KMS-11 (cell line): ENCODE measurements around the gene ZNF423.

Experiments used
- H2AFZ ChIP-seq: fragments of 200-600 bp; sonication (generic); 2 replicates; pipeline ENCODE4 v1.6.1; 2016; ENCODE audit warnings: antibody characterized with exemption, mixed run types, low read depth
- H3K27ac ChIP-seq: fragments of 200-600 bp; sonication (generic); 2 replicates; pipeline ENCODE4 v1.6.1; 2016; ENCODE audit warnings: mild to moderate bottlenecking, mixed run types
- H3K27me3 ChIP-seq: fragments of 200-600 bp; sonication (generic); 2 replicates; pipeline ENCODE4 v1.6.1; 2017; ENCODE audit warnings: mild to moderate bottlenecking, low read depth, mixed run types, moderate library complexity; ENCODE audit not compliant: insufficient read depth
- H3K36me3 ChIP-seq: fragments of 200-600 bp; sonication (generic); 2 replicates; pipeline ENCODE4 v1.6.1; 2017; ENCODE audit warnings: mild to moderate bottlenecking, mixed run types; ENCODE audit not compliant: insufficient read depth
- H3K4me1 ChIP-seq: fragments of 200-600 bp; sonication (generic); 2 replicates; pipeline ENCODE4 v1.6.1; 2016; ENCODE audit warnings: mild to moderate bottlenecking, low read depth, mixed run types; ENCODE audit not compliant: poor library complexity, severe bottlenecking
- H3K4me2 ChIP-seq: fragments of 200-600 bp; sonication (generic); 2 replicates; pipeline ENCODE4 v1.7.0; 2016; ENCODE audit warnings: mild to moderate bottlenecking, mixed run types
- H3K4me3 ChIP-seq: fragments of 200-600 bp; sonication (generic); IDR thresholded peaks from 2 replicates; pipeline ENCODE4 v1.6.1; 2017; ENCODE audit warnings: low read depth, low read length, mixed read lengths; ENCODE audit not compliant: insufficient read depth
- H3K79me2 ChIP-seq: fragments of 200-600 bp; sonication (generic); 2 replicates; pipeline ENCODE4 v1.6.1; 2016; ENCODE audit warnings: low read depth, mixed run types; ENCODE audit not compliant: insufficient read depth
- H3K9ac ChIP-seq: fragments of 200-600 bp; sonication (generic); 2 replicates; pipeline ENCODE4 v1.6.1; 2016; ENCODE audit warnings: mild to moderate bottlenecking, mixed run types
- H4K20me1 ChIP-seq: fragments of 200-600 bp; sonication (generic); 2 replicates; pipeline ENCODE4 v1.6.1; 2016; ENCODE audit warnings: mild to moderate bottlenecking, mixed run types; ENCODE audit not compliant: insufficient read depth
- TF ChIP-seq, protein P1 (sequence below): fragments of 200-600 bp; sonication (generic); conservative IDR thresholded peaks from 2 replicates; pipeline ENCODE4 v1.6.1; 2017; ENCODE audit warnings: low read depth, mild to moderate bottlenecking, antibody characterized with exemption, low read length, moderate library complexity, mixed read lengths

Gene ZNF423

DNA sequence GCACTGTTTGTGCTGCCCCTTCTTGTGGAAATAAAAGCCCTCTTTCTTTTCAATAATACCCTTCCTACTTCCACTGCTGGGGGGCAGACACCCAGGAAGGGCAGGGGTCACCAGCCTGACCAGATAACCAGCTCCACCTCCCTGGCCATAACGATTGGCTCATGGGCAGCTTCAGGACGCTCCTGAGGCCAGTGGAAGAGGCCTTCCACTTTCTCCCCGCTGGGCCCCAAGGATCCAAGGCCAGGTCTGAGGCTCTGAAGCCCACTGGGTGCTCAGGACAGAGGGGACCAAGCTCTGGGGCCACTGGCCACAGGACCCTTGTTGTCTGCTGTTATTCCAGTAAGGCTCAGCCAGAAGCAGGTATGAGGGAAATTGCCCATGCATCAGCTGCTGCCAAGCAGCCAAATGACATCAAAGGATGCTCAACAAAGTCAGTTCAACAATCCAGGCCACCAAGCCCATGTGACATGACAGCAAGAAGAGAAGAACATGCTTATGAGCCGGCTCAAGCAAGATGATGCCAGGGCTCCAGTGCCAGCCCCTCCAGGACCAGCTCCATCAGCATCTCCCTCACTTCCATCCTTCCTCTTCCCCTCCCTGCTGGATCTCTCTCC lies 238.8 kb downstream of the ZNF423 start:
- no peak overlapping the region for H3K27ac ChIP-seq

DNA sequence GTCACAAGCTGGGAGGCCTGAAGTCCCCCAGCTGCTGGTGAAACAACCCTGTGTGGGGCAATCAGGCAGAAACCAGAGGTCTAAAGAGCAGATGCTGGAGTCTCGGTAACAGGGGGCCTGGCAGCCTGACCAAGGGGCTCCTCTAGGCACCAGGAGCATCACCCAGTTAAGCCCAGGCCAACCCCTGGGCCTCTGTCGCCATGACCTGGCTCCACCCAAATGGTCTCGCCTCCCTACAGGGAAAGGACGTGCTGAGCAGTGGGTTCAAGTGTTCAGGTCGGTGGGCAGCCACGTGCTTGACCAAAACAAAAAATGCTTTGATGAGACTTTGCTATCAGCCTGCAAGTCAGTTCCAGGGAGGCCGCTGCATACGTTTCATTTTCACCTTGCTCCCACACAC lies 240.3 kb downstream of the ZNF423 start:
- TF ChIP-seq, protein P1, sequence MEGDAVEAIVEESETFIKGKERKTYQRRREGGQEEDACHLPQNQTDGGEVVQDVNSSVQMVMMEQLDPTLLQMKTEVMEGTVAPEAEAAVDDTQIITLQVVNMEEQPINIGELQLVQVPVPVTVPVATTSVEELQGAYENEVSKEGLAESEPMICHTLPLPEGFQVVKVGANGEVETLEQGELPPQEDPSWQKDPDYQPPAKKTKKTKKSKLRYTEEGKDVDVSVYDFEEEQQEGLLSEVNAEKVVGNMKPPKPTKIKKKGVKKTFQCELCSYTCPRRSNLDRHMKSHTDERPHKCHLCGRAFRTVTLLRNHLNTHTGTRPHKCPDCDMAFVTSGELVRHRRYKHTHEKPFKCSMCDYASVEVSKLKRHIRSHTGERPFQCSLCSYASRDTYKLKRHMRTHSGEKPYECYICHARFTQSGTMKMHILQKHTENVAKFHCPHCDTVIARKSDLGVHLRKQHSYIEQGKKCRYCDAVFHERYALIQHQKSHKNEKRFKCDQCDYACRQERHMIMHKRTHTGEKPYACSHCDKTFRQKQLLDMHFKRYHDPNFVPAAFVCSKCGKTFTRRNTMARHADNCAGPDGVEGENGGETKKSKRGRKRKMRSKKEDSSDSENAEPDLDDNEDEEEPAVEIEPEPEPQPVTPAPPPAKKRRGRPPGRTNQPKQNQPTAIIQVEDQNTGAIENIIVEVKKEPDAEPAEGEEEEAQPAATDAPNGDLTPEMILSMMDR = no peak
- no peak overlapping the region for H3K9ac ChIP-seq
- no peak overlapping the region for H3K4me2 ChIP-seq
- no peaks in the 10 kb centered on the region for H3K36me3 ChIP-seq
- no peak overlapping the region for H3K27ac ChIP-seq
- no peaks in the 10 kb centered on the region for H4K20me1 ChIP-seq
- no peak overlapping the region for H3K4me3 ChIP-seq
- H2AFZ ChIP-seq = no peak overlapping the region
- H3K27me3 ChIP-seq = no peaks in the 10 kb centered on the region
- no peaks in the 10 kb centered on the region for H3K79me2 ChIP-seq
- no peaks in the 10 kb centered on the region for H3K4me1 ChIP-seq

More for the DNA sequence above, 238.8 kb downstream of the ZNF423 start:
- TF ChIP-seq, protein P1 = no peak
- Histone ChIP-seq H3K4me3 (no peak overlapping the region), H3K4me2 (no peak overlapping the region), H3K79me2 (no peaks in the 10 kb centered on the region), H3K36me3 (no peaks in the 10 kb centered on the region), H2AFZ (no peak overlapping the region), H3K4me1 (no peaks in the 10 kb centered on the region), H4K20me1 (no peaks in the 10 kb centered on the region), H3K27me3 (no peaks in the 10 kb centered on the region), H3K9ac (no peak overlapping the region)

- Histone ChIP-seq H3K79me2 (no peaks in the 10 kb centered on the region), H3K27me3 (no peaks in the 10 kb centered on the region), H3K36me3 (no peaks in the 10 kb centered on the region), H2AFZ (no peak overlapping the region), H3K4me2 (no peak overlapping the region), H3K4me3 (no peak overlapping the region), H4K20me1 (no peaks in the 10 kb centered on the region), H3K4me1 (no peaks in the 10 kb centered on the region), H3K9ac (no peak overlapping the region), H3K27ac (no peak overlapping the region)
- TF ChIP-seq, protein P1 = no peak
These were observed 244.9 kb downstream of the ZNF423 start for GRCh38 chr16:49610983-49611382.

- no peaks in the 10 kb centered on the region for H4K20me1 ChIP-seq
- H3K27ac ChIP-seq = no peak overlapping the region
- H3K27me3 ChIP-seq = no peaks in the 10 kb centered on the region
- H3K36me3 ChIP-seq = no peaks in the 10 kb centered on the region
- H3K9ac ChIP-seq = no peak overlapping the region
- TF ChIP-seq, protein P1 = no peak
- no peaks in the 10 kb centered on the region for H3K4me1 ChIP-seq
- no peak overlapping the region for H3K4me3 ChIP-seq
- H2AFZ ChIP-seq = no peak overlapping the region
- H3K79me2 ChIP-seq = no peaks in the 10 kb centered on the region
- H3K4me2 ChIP-seq = no peak overlapping the region
These were observed 247.1 kb downstream of the ZNF423 start for GRCh38 chr16:49608779-49609178.
